HEK293T (cell line): ENCODE measurements around the gene NAIF1.

ENCODE experiments used
- BHLHE40 ChIP-seq: fragments of 450-650 bp; IDR thresholded peaks from 2 replicates; pipeline ENCODE4 v1.6.1; 2016; ENCODE audit warnings: mild to moderate bottlenecking, moderate library complexity, borderline replicate concordance
- FOXK2 ChIP-seq: fragments of 450-650 bp; IDR thresholded peaks from 2 replicates; pipeline ENCODE4 v1.6.1; 2016; ENCODE audit warnings: mild to moderate bottlenecking

GRCh38 chr9:128093011-128093410 lies 25.9 kb upstream of the NAIF1 start:
- no peak for TF ChIP-seq FOXK2
- no peak for TF ChIP-seq BHLHE40
